ENCODE data around the gene ASS1. TPM values are rescaled to one million over a fixed set of nuclear protein-coding genes. Genes with fewer than 3 reads are reported as not detected.

ASS1 gene
- total and polyA plus RNA-seq, 2 of the 13 experiments (the other 11 are each of a cell fraction or from before 2014, with no cell fraction given) = 77.6 to 122 TPM

DNA sequence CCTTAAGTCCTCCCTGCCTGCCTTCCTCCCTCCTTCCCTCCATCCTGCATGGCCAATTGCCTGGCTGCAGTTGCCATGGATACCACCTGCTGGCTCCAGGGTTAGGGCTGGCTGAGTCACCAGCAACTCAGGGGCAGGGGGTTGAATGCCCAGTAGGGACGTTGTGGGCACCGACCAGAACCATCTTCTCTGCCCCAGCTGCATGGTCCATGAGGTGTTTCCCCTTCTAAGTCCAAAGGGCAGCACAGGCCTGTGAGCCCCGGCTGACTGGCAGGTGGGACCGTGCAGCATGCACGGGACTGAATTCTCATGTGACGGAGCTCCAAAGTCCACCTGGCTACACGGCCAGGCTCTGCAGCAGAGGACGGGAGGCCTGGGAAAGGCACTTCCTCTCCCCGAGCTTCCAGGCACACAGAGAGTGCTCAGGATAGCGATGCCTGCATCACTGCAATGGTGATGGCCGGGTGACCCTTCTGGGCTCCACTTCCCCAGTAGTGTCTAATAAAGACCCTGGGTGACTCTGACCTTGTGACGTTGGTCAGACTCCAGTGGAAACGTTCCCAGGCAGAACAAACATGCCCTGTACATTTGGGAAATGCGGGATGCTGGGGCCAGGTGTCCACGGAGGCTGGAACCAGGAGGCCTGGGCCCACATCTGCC, 5.7 kb downstream of the ASS1 start (continued):
- TF ChIP-seq, protein P1, sequence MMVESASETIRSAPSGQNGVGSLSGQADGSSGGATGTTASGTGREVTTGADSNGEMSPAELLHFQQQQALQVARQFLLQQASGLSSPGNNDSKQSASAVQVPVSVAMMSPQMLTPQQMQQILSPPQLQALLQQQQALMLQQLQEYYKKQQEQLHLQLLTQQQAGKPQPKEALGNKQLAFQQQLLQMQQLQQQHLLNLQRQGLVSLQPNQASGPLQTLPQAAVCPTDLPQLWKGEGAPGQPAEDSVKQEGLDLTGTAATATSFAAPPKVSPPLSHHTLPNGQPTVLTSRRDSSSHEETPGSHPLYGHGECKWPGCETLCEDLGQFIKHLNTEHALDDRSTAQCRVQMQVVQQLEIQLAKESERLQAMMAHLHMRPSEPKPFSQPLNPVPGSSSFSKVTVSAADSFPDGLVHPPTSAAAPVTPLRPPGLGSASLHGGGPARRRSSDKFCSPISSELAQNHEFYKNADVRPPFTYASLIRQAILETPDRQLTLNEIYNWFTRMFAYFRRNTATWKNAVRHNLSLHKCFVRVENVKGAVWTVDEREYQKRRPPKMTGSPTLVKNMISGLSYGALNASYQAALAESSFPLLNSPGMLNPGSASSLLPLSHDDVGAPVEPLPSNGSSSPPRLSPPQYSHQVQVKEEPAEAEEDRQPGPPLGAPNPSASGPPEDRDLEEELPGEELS (CRISPR knock-in tag; IDR thresholded peaks at IDR 0.05) = peak; percentile 81
- peak; percentile 98 for TF ChIP-seq TBX2 (CRISPR knock-in tag; IDR thresholded peaks at IDR 0.05; ENCODE audit: borderline replicate concordance)
- no peak; the same call in 1 of the 2 replicates for TF ChIP-seq XBP1 (CRISPR knock-in tag; IDR thresholded peaks at IDR 0.05)
- peak; percentile 93 for TF ChIP-seq SOX5 (CRISPR knock-in tag; IDR thresholded peaks at IDR 0.05; ENCODE audit: borderline replicate concordance)
- TF ChIP-seq, protein P2, sequence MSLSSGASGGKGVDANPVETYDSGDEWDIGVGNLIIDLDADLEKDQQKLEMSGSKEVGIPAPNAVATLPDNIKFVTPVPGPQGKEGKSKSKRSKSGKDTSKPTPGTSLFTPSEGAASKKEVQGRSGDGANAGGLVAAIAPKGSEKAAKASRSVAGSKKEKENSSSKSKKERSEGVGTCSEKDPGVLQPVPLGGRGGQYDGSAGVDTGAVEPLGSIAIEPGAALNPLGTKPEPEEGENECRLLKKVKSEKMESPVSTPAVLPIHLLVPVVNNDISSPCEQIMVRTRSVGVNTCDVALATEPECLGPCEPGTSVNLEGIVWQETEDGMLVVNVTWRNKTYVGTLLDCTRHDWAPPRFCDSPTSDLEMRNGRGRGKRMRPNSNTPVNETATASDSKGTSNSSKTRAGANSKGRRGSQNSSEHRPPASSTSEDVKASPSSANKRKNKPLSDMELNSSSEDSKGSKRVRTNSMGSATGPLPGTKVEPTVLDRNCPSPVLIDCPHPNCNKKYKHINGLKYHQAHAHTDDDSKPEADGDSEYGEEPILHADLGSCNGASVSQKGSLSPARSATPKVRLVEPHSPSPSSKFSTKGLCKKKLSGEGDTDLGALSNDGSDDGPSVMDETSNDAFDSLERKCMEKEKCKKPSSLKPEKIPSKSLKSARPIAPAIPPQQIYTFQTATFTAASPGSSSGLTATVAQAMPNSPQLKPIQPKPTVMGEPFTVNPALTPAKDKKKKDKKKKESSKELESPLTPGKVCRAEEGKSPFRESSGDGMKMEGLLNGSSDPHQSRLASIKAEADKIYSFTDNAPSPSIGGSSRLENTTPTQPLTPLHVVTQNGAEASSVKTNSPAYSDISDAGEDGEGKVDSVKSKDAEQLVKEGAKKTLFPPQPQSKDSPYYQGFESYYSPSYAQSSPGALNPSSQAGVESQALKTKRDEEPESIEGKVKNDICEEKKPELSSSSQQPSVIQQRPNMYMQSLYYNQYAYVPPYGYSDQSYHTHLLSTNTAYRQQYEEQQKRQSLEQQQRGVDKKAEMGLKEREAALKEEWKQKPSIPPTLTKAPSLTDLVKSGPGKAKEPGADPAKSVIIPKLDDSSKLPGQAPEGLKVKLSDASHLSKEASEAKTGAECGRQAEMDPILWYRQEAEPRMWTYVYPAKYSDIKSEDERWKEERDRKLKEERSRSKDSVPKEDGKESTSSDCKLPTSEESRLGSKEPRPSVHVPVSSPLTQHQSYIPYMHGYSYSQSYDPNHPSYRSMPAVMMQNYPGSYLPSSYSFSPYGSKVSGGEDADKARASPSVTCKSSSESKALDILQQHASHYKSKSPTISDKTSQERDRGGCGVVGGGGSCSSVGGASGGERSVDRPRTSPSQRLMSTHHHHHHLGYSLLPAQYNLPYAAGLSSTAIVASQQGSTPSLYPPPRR (CRISPR knock-in tag; IDR thresholded peaks at IDR 0.05; ENCODE audit: borderline replicate concordance) = peak; percentile 87
- TF ChIP-seq EEA1 (CRISPR knock-in tag; IDR thresholded peaks at IDR 0.05; ENCODE audit: borderline replicate concordance) = no peak
- TF ChIP-seq, protein P3, sequence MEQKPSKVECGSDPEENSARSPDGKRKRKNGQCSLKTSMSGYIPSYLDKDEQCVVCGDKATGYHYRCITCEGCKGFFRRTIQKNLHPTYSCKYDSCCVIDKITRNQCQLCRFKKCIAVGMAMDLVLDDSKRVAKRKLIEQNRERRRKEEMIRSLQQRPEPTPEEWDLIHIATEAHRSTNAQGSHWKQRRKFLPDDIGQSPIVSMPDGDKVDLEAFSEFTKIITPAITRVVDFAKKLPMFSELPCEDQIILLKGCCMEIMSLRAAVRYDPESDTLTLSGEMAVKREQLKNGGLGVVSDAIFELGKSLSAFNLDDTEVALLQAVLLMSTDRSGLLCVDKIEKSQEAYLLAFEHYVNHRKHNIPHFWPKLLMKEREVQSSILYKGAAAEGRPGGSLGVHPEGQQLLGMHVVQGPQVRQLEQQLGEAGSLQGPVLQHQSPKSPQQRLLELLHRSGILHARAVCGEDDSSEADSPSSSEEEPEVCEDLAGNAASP (CRISPR knock-in tag; IDR thresholded peaks at IDR 0.05; ENCODE audit: borderline replicate concordance) = peak; percentile 90
- no peak; the same call in 1 of the 2 replicates for TF ChIP-seq JUN (CRISPR knock-in tag; IDR thresholded peaks at IDR 0.05)
- TF ChIP-seq ZFAT (CRISPR knock-in tag; conservative IDR thresholded peaks at IDR 0.05) = 0 out of 2 replicates have a peak, but pooled peaks have one; percentile 69
- TF ChIP-seq YY1 (IDR thresholded peaks at IDR 0.05; ENCODE audit: insufficient read depth, insufficient replicate concordance, low read depth, low read length) = no peak
- TF ChIP-seq ELF4 (CRISPR knock-in tag; IDR thresholded peaks at IDR 0.05; ENCODE audit: borderline replicate concordance) = no peak
- TF ChIP-seq ZNF550 (CRISPR knock-in tag; IDR thresholded peaks at IDR 0.05; ENCODE audit: borderline replicate concordance) = 0 out of 2 replicates have a peak, but pooled peaks have one; percentile 8
- TF ChIP-seq, protein P4, sequence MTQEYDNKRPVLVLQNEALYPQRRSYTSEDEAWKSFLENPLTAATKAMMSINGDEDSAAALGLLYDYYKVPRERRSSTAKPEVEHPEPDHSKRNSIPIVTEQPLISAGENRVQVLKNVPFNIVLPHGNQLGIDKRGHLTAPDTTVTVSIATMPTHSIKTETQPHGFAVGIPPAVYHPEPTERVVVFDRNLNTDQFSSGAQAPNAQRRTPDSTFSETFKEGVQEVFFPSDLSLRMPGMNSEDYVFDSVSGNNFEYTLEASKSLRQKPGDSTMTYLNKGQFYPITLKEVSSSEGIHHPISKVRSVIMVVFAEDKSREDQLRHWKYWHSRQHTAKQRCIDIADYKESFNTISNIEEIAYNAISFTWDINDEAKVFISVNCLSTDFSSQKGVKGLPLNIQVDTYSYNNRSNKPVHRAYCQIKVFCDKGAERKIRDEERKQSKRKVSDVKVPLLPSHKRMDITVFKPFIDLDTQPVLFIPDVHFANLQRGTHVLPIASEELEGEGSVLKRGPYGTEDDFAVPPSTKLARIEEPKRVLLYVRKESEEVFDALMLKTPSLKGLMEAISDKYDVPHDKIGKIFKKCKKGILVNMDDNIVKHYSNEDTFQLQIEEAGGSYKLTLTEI (CRISPR knock-in tag; conservative IDR thresholded peaks at IDR 0.05) = no peak
- peak; percentile 82; the same call in 1 of the 2 replicates for TF ChIP-seq ZNF160 (CRISPR knock-in tag; IDR thresholded peaks at IDR 0.05)
- no peak for TF ChIP-seq SCMH1 (CRISPR knock-in tag; IDR thresholded peaks at IDR 0.05; ENCODE audit: borderline replicate concordance)
- TF ChIP-seq SP1 (IDR thresholded peaks at IDR 0.05) = no peak
- no peak; the same call in 1 of the 2 replicates for TF ChIP-seq SP1 (CRISPR knock-in tag; IDR thresholded peaks at IDR 0.05)

Measured in HepG2 (cell line).